ENCODE measurements around the gene COL17A1.

Gene COL17A1

DNA sequence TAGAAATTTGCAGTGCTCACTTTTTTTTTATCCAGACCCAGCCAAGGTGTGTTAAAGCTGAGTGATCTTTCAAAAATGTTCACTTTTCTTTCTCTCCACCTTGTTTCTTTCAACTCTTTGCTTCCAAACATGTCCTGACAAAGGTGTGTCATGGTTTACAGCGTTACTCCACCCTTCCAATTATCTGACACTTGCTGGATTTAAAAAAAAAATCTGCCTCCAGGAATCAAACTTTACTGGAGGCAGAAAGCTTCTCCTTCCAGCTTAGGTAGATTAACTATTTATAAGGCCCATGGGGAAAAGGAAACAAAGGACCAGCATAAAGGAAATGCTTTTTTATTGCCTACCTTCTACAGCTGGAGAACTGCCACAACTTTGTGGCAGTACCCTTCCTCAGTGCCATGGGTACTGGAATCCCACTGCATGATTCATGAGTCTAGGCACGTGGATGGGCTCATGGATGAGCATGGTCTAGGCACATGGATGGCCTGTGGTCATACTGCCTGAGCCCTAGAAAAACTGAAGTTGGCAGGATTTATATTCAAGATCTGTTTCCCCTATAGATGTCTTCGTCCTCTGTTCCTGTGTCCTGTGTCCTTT lies at the start of gene COL17A1:
COL17A1 (minus strand) TSS at position 80 of the 600 bp plus-strand sequence. CDS start 5,207 bp downstream, outside the sequence.
- DNase-seq (ENCODE audit: low read depth, low spot score), result no peak

DNA sequence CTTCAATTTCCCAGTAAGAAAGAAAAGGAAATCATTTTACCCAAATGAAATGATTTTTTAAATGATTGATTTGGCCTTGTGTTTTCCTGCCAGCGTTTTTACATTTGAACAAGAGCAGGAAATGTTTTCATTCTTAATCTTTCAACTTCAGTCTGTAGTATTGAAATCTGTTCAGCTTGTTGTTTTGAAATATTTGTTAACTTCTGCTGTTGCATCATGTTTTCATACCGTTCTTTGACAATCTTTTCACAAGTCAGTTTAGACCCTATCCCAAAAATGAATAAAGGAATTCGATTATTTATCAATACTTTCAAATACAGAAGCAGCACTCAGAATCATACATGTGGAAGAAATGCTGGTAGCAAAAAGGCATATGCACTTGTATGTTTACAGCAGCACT lies 44.4 kb upstream of the COL17A1 start:
- no peak for DNase-seq (ENCODE audit: low read depth, low spot score)

DNA sequence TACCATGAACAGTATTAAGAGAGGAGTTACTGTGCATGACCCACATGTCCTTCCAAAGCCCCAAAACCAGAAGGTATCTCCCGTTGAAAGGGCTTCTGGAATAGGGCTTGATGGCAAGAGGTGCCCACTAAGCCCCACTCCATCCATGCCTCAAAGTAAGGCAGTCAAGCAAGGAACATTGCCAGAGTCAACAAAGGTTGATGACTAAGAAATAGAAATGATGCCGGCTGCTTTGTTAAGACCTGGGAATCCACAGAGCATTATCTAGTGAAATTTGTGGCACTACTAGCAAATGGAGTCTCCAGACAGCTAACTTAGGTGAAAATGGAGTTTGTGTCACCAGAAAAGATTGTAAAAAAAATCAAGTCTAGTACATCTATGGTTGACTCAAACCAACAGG lies 42.5 kb upstream of the COL17A1 start:
- DNase-seq (ENCODE audit: low read depth, low spot score), result peak; percentile 42

DNA sequence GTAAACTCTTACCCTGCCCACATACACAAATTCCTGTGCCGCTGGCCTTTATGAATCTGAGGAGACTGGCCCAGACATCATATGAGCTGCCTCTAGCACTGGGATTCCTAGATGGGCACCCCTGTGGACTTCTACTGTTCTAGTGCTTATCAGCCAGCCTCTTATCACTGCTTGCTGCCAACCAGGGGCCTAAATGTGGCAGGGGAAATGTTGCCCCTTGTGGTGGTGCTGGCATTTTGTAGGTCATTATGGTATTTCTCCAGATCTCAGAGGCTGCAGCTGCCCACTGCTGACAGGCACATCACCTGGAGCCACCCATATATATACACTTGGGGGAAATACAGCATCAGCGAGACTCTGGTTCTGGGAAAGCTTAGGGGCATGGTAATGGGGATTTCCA lies 41.7 kb upstream of the COL17A1 start:
- peak; percentile 30 for DNase-seq (ENCODE audit: low read depth, low spot score)

DNA sequence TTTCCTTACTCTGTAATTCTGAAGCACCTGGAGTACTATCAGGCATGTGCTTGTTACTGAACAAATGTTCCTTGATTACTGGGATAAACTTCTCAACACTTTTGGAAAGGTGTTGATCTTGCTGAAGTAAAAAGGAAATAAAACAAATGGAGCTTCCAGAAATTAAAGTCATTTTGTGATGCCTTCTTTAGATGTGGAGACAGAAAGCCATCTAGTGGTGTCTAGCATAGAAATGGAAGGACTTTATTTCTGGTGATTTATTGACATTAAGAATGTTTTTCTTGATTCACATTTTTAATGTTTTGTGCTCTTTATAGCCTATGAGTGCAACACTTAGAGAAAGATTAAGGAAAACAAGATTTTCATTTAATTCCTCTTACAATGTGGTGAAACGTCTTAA lies 37.7 kb upstream of the COL17A1 start:
- peak; percentile 24 for DNase-seq (ENCODE audit: low read depth, low spot score)

DNA sequence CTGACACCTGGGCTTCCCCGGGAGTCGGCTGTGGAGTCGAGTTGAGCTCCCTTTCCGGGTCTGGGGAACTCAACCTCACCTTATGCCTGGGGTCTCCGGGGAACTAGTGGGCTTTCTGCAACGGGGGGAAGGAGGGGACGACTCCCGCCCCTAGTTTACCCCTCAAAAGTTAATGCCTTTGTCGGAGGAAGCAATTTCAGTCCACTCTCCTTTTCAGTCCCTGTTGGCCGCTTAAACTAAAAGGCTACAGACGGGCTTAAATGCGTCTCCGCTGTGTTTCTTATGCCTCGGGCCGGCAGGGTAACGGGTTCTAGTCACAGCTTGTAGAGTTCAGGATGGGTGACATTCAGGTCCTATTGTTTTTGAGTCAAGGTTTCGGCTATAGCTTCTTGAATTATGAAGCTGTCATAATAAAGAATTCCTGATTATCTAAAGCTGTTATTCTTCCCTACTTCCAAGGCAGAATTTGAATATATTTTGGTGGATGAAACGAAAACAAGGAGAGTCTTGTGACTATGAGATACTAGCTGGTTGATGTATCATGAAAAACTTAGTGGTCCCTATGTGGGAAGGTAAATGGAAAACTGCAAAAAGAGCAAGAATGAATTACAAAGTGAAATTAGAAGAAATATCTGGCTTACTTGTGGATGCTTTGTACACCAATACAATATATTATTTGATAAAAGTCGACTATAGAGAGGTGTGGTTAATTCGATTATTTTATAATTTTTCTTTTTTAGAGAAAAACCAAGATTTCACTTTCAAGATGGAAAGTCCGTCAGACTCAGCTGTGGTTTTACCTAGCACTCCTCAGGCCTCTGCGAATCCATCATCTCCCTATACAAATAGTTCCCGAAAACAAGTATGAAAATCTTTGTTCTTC lies 36.8 kb upstream of the COL17A1 start:
- DNase-seq (ENCODE audit: low read depth, low spot score), result no peak

DNA sequence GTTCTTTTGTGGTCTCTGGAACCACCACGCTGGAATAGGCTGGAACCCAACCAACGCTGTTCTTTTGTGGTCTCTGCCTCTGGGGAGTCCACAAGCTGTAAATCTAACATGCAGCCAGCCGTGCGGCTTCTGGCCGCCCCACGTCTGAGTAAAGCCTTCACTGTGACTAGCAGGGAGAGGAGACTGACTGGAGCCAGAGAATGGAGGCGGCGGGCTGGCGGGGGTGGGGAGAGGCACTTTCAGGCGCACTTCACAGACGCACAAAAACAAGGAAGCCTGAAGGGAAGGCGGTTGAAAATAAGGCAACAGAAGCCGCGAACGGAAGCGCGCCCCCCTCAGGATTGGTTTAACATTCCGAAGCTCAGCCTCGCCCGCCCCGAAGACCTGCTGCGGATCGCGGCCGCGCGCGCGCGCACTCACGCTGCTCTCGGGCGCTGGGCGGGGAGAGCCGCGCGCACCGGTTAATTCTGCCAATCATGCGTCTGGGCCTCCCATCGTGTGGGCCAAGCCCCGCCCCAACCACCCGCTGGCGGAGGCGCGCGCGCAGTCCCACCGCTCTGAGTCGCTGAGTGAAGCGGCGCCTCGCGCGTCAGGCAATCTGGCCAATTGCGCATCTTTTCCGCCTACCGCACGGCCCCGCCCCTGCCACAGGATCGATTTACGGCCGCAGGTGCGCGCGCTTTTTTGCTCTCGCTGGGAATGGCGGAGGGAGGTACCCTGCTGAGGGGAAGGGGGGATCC lies 36.0 kb upstream of the COL17A1 start, which contains the start of gene SFR1:
SFR1 (plus strand) TSS at position 687 of the 740 bp plus-strand sequence; CDS start at position 700, 13 bp downstream.
- DNase-seq (ENCODE audit: low read depth, low spot score), result peak; percentile 100

DNA sequence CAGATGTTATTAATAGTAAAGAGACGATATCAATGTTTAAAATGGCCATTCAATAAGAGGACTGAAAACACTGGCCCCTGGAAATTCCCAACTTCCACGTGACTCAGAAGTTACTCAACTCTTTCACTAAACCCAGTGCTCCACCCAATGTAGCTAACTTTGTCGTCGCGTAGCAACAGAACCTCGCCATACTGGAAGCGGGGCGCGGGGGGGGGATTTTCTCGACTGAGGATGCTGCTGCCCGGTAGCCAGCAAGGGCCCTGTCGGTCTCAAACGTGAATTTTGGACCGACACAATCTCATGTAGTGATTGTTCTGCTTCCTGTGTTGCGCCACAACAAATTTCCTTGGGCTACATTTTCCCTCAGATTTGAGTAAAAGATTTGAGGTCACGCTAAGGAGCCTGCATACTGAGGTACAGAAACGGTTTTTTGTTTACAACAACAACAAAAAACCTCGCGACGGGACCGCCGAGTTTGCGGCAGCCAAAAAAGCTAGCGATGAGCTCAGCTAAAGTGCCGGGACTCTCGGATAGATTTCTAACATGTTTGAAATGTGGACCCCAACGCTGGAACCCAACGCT lies 35.3 kb upstream of the COL17A1 start:
- peak; percentile 96 for DNase-seq (ENCODE audit: low read depth, low spot score)

DNA sequence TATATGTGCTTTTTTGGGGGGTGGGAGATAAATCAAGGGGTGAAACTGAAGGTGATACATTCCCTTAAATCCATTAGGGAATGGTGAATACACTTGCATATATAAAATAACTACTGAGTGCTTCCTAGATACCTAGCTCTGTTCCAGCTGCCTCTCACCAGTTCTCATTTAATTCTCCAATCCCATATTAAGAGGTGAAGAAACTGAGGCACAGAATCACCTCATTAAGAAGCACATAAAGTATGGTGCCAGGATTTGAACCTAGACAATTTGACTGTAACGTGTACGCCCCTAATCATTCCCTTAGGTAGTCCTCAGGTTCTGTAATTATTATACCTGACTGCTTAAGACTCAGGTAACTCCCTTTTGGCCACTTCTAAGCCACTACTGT lies 34.8 kb upstream of the COL17A1 start:
- no peak for DNase-seq (ENCODE audit: low read depth, low spot score)

DNA sequence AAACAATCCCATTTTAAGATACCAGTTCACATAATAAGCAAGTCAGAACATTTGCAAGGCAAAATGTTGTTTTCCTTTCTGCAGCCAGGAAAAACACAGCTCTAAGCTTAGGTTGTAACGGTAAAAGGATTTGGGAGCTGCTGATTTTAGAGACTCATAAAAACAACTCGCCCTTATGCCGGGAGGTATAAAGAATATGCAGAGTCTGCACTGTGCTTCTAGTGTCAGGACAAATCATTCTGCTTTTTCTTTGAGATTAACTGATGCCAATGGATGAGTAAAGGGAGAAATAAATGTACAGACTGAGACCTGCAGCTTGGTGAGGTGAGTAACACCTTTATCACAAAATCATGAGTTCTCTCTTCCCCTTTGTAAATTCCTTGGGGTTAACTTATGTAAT lies 34.3 kb upstream of the COL17A1 start:
- DNase-seq (ENCODE audit: low read depth, low spot score), result peak; percentile 42

DNA sequence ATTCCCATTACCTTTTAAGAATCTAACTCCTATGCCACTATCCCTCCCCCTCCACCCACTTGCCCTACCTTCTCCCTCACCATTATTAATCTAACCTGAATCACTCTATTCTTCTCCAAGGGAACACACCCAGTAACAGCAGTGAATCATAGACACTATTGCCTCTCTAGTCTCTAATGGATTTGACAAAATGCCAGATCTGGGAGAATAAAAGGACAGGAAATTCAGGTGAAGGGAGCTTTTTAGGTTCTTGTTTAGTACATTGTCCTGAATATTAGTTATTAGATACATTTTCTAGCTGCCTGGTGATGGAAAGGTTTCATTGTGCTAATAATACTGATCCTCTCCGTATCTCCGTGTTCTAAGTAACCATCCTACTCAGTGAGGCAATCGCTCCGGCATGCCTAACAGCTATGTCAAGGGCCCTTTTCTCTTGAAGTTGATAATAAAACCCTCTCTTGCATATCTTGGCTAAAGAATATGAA lies 32.2 kb upstream of the COL17A1 start:
- peak; percentile 39 for DNase-seq (ENCODE audit: low read depth, low spot score)

DNA sequence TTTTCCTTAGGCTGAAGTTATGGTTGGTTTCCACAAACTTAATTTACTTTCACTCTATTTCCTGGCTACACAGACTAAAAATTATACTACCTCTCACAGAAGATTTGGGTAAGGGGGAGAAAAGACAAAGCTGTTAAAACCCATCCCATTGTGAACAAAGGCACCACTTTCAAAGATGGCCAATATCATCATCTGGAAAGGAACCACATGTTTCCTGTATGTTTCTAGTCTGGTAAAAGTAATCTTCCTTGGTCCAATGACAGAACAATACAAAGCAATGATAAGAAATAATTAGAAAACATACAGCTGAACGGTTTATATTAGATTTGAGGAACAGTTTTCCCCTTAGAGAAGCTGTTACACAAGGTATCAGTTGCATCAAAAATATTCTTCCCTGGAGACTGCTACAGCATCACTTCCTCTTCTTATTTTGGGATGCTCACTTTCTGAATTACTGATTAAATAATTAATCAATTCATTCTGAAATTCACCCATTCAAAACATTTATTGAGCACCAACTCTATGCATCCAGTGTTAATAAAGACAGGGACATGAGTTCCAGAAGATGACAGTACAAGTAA lies 27.8 kb upstream of the COL17A1 start:
- DNase-seq (ENCODE audit: low read depth, low spot score), result no peak

DNA sequence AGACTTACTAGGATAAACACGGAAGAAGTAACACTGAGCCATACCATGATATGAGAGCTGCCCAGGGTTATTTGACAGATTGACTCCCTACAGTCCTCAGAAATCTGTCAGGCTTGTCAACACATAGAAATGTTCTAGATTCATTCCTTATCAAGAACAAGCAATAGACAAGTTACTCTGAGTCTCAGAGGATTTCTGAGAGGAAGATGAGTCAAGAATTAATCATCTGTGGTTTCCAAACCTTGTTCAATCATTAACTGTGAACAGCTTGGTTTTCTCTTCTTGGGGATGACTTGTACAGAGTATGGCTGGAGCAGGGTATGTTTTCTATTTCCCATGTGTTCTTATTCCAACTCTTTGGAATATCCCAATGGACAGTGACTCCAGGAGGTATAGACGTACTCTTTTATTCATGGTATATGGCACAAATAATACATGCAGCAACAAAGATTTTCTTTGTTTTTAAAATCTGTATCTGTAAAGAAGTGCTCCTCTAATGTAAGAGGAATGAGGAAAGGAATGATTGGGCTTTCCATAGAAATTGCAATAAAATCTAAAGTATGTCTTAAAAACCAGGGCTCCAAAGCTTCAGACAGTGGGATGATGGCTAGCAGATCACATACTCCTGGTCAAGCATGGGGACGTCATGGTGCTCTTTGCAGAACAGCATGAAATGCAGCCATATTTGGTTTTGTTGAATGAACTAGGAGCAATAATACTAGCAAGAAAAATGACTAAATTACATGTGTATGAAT lies 24.4 kb upstream of the COL17A1 start:
- DNase-seq (ENCODE audit: low read depth, low spot score), result no peak

DNA sequence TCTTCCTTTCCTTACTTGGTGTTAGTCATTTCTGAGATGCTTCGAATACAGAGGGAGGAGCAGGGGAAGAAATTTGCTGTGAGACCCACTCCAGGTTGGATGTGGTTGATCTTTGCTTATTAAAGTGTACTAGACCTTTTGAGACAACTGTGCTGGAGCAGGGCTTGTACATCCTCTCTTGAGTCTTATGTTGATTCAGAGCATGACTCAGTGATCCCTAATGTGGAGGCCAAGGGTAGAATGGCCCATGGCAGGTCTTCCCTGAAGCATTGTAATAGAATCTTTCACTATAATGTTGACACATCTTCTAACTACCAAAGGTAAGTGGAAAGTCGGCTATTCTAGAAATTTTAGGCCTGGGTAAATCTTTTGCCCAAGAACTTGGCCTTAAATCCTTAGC lies 19.2 kb upstream of the COL17A1 start:
- DNase-seq (ENCODE audit: low read depth, low spot score), result no peak

DNA sequence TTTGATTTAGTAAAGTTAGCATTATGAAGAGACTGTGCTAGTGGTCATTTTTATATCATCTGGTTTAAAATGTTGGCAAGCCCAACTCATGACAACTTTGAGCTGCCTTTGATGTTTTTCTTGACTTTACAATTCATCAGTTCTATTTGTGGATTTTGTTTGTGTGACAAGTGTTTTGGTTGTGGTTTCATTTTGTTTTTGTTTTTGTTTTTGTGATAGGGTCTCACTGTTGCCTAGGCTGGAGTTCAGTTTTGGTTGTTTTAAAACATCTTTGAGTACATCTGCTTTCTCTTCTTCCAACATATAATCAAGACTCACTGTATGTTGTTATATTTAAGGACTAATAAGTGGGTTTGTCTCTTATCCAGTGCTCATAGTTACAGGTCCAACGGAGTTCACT lies 18.7 kb upstream of the COL17A1 start:
- no peak for DNase-seq (ENCODE audit: low read depth, low spot score)

DNA sequence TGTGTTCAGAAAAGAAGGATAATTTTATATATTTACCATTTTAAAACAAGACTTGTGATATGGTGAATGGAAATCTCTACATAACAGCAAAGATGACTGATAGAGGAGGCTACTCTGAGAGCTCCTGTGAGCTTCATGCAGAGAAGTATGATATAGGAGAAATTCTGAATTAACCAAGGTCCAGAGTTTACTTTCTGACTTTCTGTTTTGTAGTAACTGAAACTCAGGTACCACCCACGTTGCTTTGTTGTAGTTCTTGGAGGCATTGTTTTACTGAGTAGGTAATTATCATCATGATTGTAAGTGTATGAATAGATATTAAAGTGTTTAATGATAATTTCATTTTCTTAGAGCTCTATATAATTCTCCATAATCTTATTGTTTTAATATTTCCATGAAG lies 18.3 kb upstream of the COL17A1 start:
- no peak for DNase-seq (ENCODE audit: low read depth, low spot score)

DNA sequence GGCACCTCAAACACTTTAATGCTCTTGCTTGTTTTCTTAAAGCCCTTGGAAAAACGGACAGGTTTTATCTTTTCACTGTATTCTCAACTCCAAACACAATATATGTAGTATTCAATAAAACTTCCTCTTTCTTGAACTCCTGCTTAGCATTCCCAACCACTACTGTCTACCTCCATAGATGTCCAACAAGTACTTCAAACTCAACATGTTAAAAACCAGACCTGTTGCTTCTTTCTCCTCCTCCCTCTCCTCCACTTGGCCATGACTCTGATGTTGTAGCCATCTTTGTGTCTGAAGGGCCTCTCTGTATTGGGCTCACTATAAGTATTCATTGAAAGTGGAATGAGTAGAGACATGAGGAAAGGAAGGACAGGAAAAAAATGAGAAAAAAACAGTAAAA lies 16.2 kb upstream of the COL17A1 start:
- DNase-seq (ENCODE audit: low read depth, low spot score), result no peak

DNA sequence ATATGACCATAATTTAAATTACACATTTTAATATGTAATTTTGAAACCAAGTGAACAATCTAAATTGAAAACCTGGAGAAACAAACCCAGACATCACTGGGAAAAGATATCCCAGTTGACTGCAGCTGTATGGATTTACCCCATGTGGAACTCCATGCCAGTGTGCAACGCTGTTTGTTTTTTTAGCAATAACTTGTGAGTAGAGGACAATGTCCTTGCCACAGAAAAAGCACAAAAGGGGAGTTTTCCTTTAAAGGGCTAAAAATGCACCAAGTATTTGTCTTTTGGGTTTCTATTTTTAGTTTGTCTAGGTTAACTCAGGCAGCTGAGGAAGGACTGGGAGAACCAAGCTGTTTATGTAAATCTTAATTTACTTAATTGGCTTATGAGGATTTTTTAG lies 15.1 kb upstream of the COL17A1 start:
- DNase-seq (ENCODE audit: low read depth, low spot score), result no peak

DNA sequence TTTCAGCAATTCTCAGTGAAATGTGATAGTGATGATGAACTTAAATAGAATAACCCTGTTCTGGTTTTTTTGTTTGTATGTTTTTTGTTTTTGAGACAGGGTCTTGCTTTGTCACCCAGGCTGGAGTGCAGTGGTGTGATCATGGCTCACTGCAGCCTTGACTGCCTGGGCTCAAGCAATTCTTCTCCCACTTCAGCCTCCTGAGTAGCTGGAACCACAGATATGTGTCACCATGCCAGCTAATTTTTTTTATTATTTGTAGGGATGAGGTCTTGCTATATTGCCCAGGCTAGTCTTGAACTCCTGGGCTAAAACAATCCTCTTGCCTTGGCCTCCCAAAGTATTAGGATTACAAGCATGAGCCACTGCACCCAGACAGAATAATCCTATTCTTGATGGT lies 14.3 kb upstream of the COL17A1 start:
- DNase-seq (ENCODE audit: low read depth, low spot score), result peak; percentile 39

DNA sequence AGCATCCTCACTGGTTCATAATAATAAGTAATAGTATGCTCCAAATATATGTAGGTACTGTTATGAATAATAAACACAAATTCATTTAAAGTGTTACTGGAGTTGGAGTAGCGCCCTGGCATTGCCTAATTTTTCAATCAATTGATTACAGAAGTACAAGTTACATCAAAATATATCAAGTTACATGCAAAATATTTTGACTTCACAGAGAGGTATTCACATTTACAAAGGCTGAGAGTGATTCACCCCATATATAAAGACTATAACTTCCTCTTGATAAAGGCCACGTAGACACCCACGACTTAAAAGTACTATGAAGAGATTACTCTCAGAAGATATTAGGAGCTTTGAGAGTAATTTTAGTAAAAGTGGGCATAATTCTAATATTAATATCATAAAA lies 13.6 kb upstream of the COL17A1 start:
- no peak for DNase-seq (ENCODE audit: low read depth, low spot score)

Data from astrocyte of the hippocampus (primary cell).